Brain microvascular endothelial cell (primary cell): ENCODE results near the gene SORCS1.

ENCODE experiments used
- DNase-seq: peaks from one replicate; pipeline ENCODE4 v3.0.0-alpha.2; 2020
- H3K27ac ChIP-seq: fragments of 250-450 bp; sonication (Bioruptor Pico); 2 replicates; pipeline ENCODE4 v1.5.1; 2020; ENCODE audit warnings: mild to moderate bottlenecking, moderate library complexity
- H3K27me3 ChIP-seq: fragments of 250-450 bp; sonication (Bioruptor Pico); replicated peaks from 2 replicates; pipeline ENCODE4 v1.5.1; 2020; ENCODE audit warnings: mild to moderate bottlenecking
- H3K36me3 ChIP-seq: fragments of 250-450 bp; sonication (Bioruptor Pico); replicated peaks from 2 replicates; pipeline ENCODE4 v1.5.1; 2020; ENCODE audit warnings: mild to moderate bottlenecking
- H3K4me3 ChIP-seq: 2 replicates; pipeline ENCODE4 v1.5.1; 2011; ENCODE audit warnings: low read depth, mild to moderate bottlenecking, control low read depth, low read length, moderate library complexity
- in situ Hi-C: cut with HindIII; loops from 2 replicates; pipeline ENCODE4 v1.10.0; 2017; ENCODE audit warnings: low sequenced_read_pairs, low pct_ligation_motif_present
- TF ChIP-seq, protein P1 (sequence below): IDR thresholded peaks from 2 replicates; pipeline ENCODE4 v1.5.1; 2011; ENCODE audit warnings: low read depth, mild to moderate bottlenecking, moderate library complexity, low read length, control low read depth, inconsistent platforms; ENCODE audit errors: missing control alignments

The SORCS1 gene

DNA sequence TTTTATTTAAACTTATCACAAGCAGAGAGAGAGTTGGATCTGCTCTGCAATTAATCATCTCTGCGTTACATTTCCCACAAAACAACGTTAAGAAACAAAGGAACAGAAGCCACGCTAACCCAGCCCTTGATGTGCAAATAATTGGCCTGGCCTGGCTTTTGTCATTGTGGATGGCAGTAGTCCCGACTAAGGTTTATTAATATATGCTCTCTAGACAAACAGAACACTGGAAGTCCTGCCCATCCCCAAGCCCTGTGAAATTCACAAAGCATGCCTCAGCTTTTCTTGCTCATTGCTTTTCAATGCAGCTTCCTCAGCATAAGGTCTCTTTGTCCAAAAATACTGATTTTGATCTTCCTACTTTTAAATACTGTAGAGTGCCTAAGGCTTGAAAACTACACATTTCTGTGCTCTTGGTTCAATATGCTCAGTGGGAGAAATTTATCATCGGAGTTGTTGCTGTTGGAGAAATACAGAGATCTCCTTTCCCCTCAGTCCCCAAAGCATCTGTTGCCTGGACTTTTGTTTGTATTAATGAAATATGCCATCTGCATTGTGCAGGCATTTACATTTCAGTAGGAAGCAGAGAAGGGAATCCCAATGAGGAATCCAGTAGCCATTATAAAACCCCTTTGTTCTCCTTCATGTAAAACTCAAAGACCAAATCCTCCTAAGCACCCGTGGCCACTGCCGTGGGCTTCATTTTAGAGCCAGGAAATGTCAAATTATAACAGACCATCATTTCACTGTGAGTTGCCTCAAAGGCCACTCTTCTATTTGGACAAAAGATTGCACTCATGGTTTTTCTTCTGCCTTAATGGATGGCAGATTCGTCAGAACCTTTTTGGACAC is 61.1 kb downstream of the SORCS1 start:
- no peak for DNase-seq
- in situ Hi-C loops, result no loop called here
- no peak overlapping the region for H3K4me3 ChIP-seq

DNA sequence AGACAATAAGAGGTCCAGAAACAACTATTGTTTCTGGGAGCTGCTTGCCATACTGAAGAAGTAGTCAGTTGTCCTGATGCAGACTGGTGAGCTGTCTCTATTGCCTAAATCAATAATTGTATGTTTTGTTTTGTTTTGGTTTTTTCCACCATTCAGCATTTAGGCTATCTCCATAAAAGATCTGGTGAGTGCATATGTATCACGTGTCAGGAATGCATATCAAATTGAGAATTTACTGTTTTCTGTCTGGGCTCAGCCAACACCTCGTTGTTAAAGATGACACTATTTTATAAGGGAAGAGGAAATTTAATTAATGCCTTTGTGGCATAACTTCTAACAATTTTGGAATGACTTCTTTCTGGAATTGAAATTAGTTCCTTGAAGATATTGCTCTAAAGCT is 66.2 kb downstream of the SORCS1 start:
- H3K27me3 ChIP-seq, result no peaks in the 10 kb centered on the region
- H3K27ac ChIP-seq, result no peak overlapping the region
- in situ Hi-C loops, result no loop called here
- TF ChIP-seq, protein P1, sequence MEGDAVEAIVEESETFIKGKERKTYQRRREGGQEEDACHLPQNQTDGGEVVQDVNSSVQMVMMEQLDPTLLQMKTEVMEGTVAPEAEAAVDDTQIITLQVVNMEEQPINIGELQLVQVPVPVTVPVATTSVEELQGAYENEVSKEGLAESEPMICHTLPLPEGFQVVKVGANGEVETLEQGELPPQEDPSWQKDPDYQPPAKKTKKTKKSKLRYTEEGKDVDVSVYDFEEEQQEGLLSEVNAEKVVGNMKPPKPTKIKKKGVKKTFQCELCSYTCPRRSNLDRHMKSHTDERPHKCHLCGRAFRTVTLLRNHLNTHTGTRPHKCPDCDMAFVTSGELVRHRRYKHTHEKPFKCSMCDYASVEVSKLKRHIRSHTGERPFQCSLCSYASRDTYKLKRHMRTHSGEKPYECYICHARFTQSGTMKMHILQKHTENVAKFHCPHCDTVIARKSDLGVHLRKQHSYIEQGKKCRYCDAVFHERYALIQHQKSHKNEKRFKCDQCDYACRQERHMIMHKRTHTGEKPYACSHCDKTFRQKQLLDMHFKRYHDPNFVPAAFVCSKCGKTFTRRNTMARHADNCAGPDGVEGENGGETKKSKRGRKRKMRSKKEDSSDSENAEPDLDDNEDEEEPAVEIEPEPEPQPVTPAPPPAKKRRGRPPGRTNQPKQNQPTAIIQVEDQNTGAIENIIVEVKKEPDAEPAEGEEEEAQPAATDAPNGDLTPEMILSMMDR, result no peak
- no peak for DNase-seq
- H3K4me3 ChIP-seq, result no peak overlapping the region
- no peaks in the 10 kb centered on the region for H3K36me3 ChIP-seq

More for the DNA sequence above, 61.1 kb downstream of the SORCS1 start:
- Histone ChIP-seq H3K27me3 (no peaks in the 10 kb centered on the region), H3K27ac (no peak overlapping the region), H3K36me3 (no peaks in the 10 kb centered on the region)
- TF ChIP-seq, protein P1, result no peak

DNA sequence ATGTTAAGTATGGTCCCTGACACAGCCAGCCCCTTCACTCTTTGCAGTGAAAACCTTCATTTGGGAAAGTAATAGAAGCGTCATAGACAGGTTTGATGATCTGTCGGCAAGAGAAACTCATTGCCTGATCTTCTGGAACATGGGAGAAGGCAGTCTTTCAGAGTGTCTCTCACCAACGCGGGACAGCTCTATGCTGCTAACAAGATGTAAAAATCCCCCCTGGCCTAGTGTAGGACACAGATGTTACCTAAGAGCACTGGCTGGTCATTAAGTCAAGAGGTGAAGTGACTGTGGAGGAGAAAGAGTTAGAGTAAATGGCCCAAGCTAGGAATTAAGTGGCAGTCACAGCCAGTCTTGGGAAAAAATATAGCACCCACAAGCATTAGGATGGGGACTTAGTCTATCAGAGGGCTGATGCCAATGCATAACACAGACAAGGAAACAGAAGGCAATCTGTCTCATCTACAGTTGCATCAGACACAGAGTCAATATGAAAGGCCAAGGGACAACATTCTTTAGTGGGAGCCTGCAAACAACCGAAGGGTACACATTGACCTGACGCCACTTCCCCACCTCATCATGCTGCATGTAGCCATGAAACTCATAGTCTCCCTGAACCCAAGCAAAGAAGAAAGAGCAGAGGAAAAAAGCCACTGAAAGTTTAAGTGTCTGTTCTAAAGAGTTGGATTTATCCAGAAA is 69.5 kb downstream of the SORCS1 start:
- in situ Hi-C loops, result no loop called here
- TF ChIP-seq, protein P1, result no peak

DNA sequence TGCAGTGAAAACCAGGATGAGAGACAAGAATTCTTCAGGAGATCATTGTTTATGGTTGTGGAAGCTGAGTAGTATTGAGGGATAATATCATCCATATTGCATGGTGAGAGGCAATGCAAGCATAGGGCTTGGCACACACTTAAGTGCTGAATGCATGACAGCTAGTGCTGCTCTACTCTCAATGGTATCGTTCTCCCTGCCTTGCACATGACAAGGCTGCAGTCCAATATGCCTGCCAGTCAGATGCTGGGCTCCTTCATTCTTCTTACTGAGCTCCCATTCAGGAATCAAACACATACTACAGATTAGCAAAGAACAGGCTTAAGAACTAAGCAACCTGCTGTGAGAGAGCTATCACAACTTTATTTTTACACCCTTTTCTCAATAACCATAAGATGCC is 72.2 kb downstream of the SORCS1 start:
- no peak for DNase-seq
- in situ Hi-C loops, result no loop called here
- no peaks in the 10 kb centered on the region for H3K27me3 ChIP-seq
- H3K36me3 ChIP-seq, result no peaks in the 10 kb centered on the region
- H3K27ac ChIP-seq, result no peak overlapping the region
- TF ChIP-seq, protein P1, result no peak
- H3K4me3 ChIP-seq, result no peak overlapping the region

More for the DNA sequence above, 69.5 kb downstream of the SORCS1 start:
- no peaks in the 10 kb centered on the region for H3K27me3 ChIP-seq
- H3K36me3 ChIP-seq, result no peaks in the 10 kb centered on the region
- no peak overlapping the region for H3K27ac ChIP-seq
- no peak overlapping the region for H3K4me3 ChIP-seq
- DNase-seq, result no peak

DNA sequence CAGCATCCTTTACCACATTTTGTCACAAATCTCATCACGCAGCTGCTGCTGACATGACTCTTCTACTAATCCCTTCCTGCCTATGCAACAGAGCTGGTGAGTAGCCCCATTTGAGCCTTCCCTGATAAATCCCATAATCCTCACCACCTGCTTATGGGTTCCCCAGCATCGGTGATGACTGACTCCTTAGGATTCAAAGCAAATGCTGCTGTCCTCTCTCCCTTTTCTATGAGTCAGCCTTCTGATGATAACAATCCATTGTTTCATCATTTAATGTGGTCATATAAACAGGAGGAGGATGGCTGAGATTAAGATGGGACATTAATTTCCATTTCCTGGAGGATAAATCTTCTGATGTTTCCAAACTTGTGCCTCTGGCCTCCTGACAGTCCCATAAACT is 73.4 kb downstream of the SORCS1 start:
- no peak overlapping the region for H3K4me3 ChIP-seq
- in situ Hi-C loops, result no loop called here
- no peak for DNase-seq
- H3K36me3 ChIP-seq, result no peaks in the 10 kb centered on the region
- no peak overlapping the region for H3K27ac ChIP-seq
- no peaks in the 10 kb centered on the region for H3K27me3 ChIP-seq
- TF ChIP-seq, protein P1, result no peak
